ENCODE measurements around the gene CTDSPL2. TPM values are rescaled to one million over a fixed set of nuclear protein-coding genes. Genes with fewer than 3 reads are reported as not detected.

CTDSPL2 gene
- total and polyA plus RNA-seq, 10 of the 15 experiments (the other 5 are each of a cell fraction or from before 2014, with no cell fraction given): 10.7 to 77.1 (median 44.9) TPM

DNA sequence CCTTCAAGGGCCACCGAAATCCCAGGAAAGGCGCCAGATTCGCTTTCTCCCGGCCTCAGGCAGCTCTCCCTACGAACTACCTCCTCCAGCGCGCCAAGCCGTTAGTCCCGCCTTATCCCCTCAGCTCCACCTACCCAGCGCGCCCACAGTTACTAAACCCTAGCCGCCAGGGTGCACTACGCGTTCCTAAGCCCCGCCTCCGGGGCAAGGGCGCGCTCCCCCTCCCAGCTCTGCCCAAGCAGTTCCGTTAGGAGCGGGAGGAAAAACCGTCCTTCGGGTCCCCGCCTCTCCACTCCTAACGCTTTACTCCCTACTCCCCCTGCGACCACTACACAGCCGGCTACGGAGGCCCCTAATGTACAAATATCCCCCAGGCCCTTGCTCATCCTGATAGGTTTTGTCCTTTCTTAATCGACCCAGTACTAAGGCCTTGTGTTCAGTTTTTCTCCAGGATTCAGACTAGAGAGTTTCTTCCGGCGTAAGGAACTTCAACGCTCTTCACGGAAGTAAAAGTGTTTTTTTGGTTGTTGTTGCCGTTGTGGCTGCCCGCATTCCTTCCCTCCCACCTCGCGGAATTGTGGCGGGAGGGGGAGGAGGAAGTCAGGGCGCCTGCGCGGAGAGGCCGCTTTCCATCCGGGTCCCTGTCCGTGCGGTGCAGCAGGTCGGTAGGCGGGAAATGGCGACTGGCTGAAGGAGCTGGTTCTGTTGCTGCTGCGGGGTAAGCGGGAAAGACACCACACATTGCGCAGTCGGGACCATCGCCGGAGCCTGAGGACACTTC lies at the start of gene CTDSPL2 (continued):
- peak; percentile 3 for TF ChIP-seq SIX5 (IDR thresholded peaks at IDR 0.05; ENCODE audit: low read depth, low read length, severe bottlenecking)
- TF ChIP-seq CBX5 (IDR thresholded peaks at IDR 0.05; ENCODE audit: low read depth): no peak
- no peak for TF ChIP-seq DPF2 (IDR thresholded peaks at IDR 0.05)
- TF ChIP-seq IKZF1 (conservative IDR thresholded peaks at IDR 0.05): peak; percentile 97
- TF ChIP-seq TARDBP (IDR thresholded peaks at IDR 0.05; ENCODE audit: borderline replicate concordance): no peak; the same call in 1 of the 2 replicates
- TF ChIP-seq BRCA1 (IDR thresholded peaks at IDR 0.05; ENCODE audit: low read depth, low read length): no peak
- TF ChIP-seq PAX8 (IDR thresholded peaks at IDR 0.05): no peak
- TF ChIP-seq, protein P1, sequence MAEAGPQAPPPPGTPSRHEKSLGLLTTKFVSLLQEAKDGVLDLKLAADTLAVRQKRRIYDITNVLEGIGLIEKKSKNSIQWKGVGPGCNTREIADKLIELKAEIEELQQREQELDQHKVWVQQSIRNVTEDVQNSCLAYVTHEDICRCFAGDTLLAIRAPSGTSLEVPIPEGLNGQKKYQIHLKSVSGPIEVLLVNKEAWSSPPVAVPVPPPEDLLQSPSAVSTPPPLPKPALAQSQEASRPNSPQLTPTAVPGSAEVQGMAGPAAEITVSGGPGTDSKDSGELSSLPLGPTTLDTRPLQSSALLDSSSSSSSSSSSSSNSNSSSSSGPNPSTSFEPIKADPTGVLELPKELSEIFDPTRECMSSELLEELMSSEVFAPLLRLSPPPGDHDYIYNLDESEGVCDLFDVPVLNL (IDR thresholded peaks at IDR 0.05; ENCODE audit: low read depth, low read length): peak; percentile 82
- TF ChIP-seq, protein P2, sequence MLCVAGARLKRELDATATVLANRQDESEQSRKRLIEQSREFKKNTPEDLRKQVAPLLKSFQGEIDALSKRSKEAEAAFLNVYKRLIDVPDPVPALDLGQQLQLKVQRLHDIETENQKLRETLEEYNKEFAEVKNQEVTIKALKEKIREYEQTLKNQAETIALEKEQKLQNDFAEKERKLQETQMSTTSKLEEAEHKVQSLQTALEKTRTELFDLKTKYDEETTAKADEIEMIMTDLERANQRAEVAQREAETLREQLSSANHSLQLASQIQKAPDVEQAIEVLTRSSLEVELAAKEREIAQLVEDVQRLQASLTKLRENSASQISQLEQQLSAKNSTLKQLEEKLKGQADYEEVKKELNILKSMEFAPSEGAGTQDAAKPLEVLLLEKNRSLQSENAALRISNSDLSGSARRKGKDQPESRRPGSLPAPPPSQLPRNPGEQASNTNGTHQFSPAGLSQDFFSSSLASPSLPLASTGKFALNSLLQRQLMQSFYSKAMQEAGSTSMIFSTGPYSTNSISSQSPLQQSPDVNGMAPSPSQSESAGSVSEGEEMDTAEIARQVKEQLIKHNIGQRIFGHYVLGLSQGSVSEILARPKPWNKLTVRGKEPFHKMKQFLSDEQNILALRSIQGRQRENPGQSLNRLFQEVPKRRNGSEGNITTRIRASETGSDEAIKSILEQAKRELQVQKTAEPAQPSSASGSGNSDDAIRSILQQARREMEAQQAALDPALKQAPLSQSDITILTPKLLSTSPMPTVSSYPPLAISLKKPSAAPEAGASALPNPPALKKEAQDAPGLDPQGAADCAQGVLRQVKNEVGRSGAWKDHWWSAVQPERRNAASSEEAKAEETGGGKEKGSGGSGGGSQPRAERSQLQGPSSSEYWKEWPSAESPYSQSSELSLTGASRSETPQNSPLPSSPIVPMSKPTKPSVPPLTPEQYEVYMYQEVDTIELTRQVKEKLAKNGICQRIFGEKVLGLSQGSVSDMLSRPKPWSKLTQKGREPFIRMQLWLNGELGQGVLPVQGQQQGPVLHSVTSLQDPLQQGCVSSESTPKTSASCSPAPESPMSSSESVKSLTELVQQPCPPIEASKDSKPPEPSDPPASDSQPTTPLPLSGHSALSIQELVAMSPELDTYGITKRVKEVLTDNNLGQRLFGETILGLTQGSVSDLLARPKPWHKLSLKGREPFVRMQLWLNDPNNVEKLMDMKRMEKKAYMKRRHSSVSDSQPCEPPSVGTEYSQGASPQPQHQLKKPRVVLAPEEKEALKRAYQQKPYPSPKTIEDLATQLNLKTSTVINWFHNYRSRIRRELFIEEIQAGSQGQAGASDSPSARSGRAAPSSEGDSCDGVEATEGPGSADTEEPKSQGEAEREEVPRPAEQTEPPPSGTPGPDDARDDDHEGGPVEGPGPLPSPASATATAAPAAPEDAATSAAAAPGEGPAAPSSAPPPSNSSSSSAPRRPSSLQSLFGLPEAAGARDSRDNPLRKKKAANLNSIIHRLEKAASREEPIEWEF (IDR thresholded peaks at IDR 0.05; ENCODE audit: insufficient replicate concordance, low read depth, low read length): no peak
- peak; percentile 38; the same call in 1 of the 2 replicates for TF ChIP-seq SIN3A (IDR thresholded peaks at IDR 0.05; ENCODE audit: low read depth, low read length)
- TF ChIP-seq ZNF207 (IDR thresholded peaks at IDR 0.05; ENCODE audit: borderline replicate concordance): peak; percentile 87
- peak in 1 of 2 experiments; percentile 33; a peak in 1 of 3 replicates for TF ChIP-seq EGR1 (IDR thresholded peaks at IDR 0.05; ENCODE audit: borderline replicate concordance in 1 of 2, low read depth in 2 of 2, low read length in 2 of 2)
- peak; percentile 54; the same call in 1 of the 2 replicates for TF ChIP-seq CHD2 (IDR thresholded peaks at IDR 0.05; ENCODE audit: borderline replicate concordance, low read depth, low read length)
- no peak for TF ChIP-seq SMC3 (IDR thresholded peaks at IDR 0.05; ENCODE audit: borderline replicate concordance, low read length)
- no peak for TF ChIP-seq FOS (IDR thresholded peaks at IDR 0.05; ENCODE audit: borderline replicate concordance, extremely low read depth, insufficient read length)
- TF ChIP-seq, protein P3, sequence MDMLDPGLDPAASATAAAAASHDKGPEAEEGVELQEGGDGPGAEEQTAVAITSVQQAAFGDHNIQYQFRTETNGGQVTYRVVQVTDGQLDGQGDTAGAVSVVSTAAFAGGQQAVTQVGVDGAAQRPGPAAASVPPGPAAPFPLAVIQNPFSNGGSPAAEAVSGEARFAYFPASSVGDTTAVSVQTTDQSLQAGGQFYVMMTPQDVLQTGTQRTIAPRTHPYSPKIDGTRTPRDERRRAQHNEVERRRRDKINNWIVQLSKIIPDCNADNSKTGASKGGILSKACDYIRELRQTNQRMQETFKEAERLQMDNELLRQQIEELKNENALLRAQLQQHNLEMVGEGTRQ (IDR thresholded peaks at IDR 0.05; ENCODE audit: borderline replicate concordance, low read depth, low read length): no peak
- no peak for TF ChIP-seq ZSCAN29 (IDR thresholded peaks at IDR 0.05)
- TF ChIP-seq GABPA (IDR thresholded peaks at IDR 0.05; ENCODE audit: low read depth): no peak
- peak; percentile 70 for TF ChIP-seq NRF1 (conservative IDR thresholded peaks at IDR 0.05; ENCODE audit: low read depth, low read length)
- peak; percentile 79 for TF ChIP-seq TAF1 (IDR thresholded peaks at IDR 0.05; ENCODE audit: borderline replicate concordance, low read depth, low read length)
- TF ChIP-seq USF1 (IDR thresholded peaks at IDR 0.05; ENCODE audit: borderline replicate concordance, extremely low read length, insufficient read depth, low read depth, low read length): no peak
- peak; percentile 90 for TF ChIP-seq EED (IDR thresholded peaks at IDR 0.05; ENCODE audit: low read depth)
- TF ChIP-seq CBFB (IDR thresholded peaks at IDR 0.05; ENCODE audit: low read depth): peak; percentile 93

Measured in GM12878 (cell line).